Left colon (tissue), 2 donors: Measurements from ENCODE around the gene SMCO2. TPM values are rescaled to one million over a fixed set of nuclear protein-coding genes. Genes with fewer than 3 reads are reported as not detected.
A peak's percentile ranks its signal among the peaks of the same experiment; 100 is the strongest.
"Not testable (repeated sequence)": the region's sequence is repeated elsewhere in the genome, so short reads cannot be mapped to it uniquely, and the experiment has no call there.

Experiments used
- ATAC-seq: fragments of 200-7000 bp; cut with Tn5 transposase; one replicate; pipeline ENCODE4 v1.9.1; 2020; ENCODE audit warnings: mild to moderate bottlenecking, moderate library complexity
- DNase-seq, 2 donors: peaks; one replicate each; pipeline ENCODE4 v3.0.0-alpha.2; 2020
- intact Hi-C, 2 donors: fragments of 100-400 bp; cut with DNase I in 1 of 2; cut with micrococcal nuclease in 1 of 2; formaldehyde crosslinking; loops; one replicate each; pipeline versions ENCODE4 v1.11.2 to v1.14.0; 2022; cut with DNase I, micrococcal nuclease
- total RNA-seq, 2 donors: library from RNA; stranded (reverse); fragmentation: NEBNext Ultra II Directional; extraction: Animal tissue kit (Norgen Biotek cat#: 25700); gene quantifications; one replicate each; pipeline ENCODE4 v1.2.1, GENCODE V29; 2021
- donor health status: DM: no; HTN: no; CAD: no.
- donor health status: DM: yes; HTN: yes; CAD: no.

The SMCO2 gene
- total RNA-seq, 2 donors from 2014 or later = not detected

DNA sequence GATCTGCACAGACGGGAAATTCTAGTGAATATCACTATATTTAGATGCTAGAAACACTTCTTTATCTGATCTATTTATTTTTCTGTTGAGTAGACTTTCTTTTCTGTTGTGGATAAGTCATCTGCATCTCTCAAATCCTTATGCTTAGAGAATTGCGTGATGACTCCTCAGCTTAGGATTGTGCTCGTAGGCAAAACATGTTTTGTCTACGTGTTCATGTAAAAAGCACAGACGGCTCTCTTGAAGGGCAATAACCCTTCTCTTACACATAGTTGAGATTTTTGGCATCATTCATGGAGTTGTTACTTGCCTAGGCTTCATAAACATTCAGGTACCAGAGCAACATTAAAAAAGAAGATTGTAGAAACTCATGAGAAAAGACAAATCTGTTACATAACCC is 96.1 kb downstream of the SMCO2 start:
- DNase-seq (no peak), ATAC-seq (no peak)
- intact Hi-C loops = no loop called here

DNA sequence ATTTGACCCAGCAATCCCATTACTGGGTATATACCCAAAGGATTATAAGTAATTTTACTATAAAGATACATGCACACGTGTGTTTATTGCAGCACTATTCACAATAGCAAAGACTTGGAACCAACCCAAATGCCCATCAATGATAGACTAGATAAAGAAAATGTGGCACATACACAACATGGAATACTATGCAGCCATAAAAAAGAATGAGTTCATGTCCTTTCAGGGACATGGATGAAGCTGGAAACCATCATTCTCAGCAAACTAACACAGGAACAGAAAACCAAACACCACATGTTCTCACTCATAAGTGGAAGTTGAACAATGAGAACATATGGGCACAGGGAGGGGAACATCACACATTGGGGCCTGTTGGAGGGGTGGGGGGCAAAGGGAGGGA is 98.3 kb downstream of the SMCO2 start:
- DNase-seq, ATAC-seq, intact Hi-C loops: not testable (repeated sequence)

DNA sequence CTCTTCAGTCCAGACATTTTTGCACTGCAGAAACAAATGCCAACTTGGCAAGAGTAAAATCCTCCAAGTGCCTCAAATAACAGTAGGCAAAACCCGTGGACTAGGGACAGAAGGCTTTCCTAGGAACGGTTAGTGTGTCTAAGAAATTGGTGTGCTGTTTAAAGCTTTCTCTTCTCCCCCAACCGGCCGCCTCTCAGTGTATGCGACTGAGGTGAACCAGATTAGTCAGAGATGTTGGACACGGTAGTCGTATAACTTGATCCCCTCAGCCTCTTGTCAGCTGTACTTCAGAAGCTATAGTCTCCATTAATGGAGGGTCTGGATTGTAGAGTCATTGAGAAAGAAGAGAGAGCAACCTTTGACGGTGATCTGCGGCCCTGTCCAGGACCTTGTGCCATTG is 99.1 kb downstream of the SMCO2 start:
- intact Hi-C loops = no loop called here
- DNase-seq = no peak
- ATAC-seq = no peak

DNA sequence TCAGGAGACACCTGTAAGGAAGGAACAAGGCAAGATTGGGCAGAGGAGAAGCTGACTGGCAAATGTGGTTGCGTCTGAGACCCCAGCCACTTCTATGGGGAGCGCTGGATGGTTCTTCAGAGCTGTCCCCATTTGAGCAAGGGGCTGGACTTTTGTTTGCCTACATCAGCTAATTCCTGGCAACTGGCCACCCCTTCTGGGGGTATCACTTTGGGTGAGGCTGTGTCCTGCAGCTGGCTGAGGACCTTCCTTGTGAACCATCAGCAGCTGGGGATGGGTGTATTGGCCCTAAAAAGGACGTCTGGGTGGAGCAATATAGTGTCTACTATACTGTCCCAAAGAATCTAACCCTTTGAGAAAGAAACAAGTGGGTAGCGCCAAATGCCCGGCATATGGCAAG is 101.1 kb downstream of the SMCO2 start:
- DNase-seq (no peak), ATAC-seq (no peak)
- intact Hi-C loops = no loop called here

DNA sequence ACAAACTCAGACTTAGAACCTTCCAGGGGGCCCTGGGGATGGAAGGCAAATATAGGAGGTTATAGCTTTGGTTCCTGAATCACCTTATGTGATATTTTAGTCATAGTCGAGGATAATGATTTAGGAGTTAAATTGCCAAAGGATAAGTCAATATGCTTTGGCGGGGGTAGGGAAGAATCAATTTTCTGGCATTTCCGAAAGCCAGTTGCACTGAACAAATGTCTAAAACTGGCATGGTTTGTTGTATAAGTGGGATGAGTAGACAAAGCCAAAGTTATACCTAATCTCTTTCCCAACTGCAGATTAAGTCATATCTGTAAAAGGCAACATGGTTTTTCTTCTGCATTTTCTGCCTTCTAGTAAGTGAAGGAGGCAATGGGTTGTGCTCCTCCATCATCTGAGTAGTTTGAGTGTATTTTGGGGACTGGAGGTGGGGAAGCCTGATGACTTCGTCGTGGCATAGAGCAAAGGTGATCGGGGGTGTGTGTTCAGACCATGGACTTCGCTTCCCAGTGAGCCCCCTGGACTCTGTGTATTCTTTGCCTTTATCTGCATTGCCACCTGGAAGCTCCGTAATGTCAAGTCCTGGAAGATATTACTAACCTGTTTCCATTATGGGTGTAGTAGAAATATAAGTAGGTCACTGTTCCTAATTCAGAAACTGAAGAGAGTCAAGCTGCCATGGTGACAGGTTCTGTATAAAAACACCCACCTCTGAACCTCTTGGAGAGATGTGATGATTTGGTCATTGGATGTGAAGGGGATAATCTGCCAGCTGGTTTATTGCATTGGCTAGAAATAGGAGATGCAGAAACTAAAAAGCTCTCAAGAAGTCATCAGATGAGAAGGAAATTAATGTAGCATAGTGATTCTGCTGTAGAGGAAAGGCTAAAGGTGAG is 102.0 kb downstream of the SMCO2 start:
- intact Hi-C loops = no loop called here
- ATAC-seq (no peak), DNase-seq (no peak)

DNA sequence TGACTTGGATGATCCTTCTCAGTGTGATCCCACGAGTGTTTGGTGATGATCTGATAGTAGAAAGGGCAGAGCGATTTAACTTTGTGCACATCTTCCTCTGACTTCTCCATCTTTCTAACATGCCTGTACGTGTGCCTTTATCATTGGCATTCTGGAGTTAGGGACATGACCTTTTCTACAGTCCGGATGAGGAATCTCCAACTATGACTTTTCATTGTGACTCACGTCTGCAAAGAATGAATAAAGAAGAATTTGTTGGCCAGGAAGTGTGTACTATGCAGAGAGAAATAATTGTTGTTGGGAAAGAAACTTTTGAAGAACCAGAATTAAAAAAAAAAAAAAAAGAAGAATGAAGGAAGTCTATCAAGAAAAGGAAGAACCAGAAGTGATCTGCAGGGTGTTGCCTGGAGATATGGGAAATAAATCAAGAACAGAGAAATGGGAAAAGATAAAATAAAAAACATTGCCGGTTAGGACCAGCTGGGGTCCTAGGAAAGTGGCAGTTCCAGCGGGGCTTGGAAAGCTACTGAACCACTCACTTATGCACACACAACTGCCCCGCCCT is 102.8 kb downstream of the SMCO2 start:
- DNase-seq (no peak), ATAC-seq (peak; percentile 9)
- intact Hi-C loops = no loop called here

DNA sequence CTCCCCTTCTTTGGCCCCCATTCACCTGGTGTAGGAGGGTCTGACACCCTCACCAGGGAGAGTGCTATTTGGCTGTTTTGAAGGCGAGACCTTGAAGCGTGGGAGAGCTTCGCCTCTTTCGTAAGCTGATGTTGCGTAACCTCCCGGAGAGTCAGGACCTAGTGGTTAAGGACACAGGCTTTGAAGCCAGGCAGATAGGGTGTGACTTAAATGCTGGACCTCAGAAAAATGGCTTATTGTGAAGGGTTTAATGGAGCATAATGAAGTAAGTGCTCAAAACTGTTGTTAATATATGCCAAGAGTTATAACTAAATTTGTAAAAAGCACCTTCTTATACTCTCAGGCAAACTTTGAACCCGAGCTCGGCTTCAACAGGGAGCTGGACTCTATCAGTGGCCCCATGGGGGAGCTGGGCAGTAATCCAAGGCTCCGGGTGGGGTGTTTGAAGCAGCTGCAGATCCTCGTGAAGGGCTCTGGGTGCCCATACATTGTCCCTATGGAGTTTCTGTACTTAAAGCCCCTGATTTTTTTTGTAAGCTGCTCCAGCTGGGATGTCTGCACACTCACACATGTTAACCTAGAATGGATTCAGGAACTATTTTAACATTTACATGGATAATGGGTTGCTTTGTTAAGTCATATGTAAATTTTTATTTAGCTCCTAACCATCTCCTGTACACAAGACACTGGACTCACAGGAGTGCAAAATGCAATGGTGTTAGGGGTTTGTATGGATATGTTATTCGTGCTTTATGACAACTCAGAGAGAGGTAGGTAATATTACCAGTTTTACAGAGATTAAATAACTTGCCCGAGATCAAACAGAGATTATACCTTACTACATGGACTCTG is 103.5 kb downstream of the SMCO2 start:
- ATAC-seq (peak; percentile 92), DNase-seq (peak; percentile 45 to 74)
- intact Hi-C loops = no loop called here

DNA sequence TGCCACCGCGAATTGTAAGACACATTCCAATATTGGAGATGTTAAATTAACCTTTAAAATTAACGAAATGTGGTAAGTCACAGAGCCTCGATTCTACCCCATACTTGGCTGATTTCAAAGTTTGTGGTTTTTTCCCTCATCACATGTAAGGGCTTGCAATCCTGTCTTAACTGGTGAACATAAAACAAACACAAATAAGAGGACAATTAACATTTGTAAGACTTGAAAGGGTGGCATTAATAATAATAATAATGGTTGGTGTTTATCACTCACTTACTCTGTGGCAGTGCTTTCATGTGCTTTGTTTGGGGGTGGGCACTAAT is 104.1 kb downstream of the SMCO2 start:
- intact Hi-C loops = no loop called here

DNA sequence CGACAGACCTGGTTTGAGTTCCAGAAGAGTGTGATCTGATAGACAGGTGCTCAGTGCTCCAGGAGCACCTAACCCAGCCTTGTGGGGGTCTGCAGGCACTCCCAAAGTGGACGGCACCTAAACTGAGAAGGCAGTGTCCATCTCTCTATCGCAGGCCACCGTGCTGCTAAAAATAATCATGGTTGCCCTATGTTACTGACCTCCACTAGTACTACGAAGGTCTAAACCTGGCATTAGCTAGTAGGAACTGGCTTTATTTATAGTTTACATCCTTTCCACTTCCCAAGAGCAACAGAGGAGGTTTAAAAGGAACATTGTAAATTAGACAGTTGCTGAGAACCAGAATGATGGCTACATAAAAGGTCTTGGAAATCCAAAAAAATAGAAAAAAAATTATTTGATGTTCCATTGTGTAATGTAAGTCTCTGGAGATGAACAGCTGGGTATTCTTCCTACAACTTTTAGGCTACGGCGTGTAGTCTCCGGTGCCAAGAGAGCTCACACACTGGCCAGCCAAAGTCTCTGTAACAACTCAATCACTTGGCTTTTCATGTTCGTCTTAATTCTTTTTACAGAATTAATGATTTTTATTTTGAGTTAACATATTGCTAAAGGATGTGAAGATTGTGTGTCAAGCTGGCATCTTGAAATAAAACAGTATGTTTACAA is 104.8 kb downstream of the SMCO2 start:
- intact Hi-C loops = no loop called here
- ATAC-seq (no peak), DNase-seq (no peak)

More for the DNA sequence above, 104.1 kb downstream of the SMCO2 start:
- ATAC-seq (no peak), DNase-seq (no peak)

Other genes starting within 250 kb of the SMCO2 start
- 10 to 100 TPM; 34.2 to 67.7 TPM for gene STK38L, start 202.4 kb upstream of the SMCO2 start, total RNA-seq
- 1 to 10 TPM; 3.6 to 4.3 TPM for gene BMAL2, start 113.9 kb upstream of the SMCO2 start, total RNA-seq
- gene PPFIBP1, start 77.5 kb downstream of the SMCO2 start, total RNA-seq = 10 to 100 TPM; 40.9 to 43.1 TPM
- gene REP15, start 249.7 kb downstream of the SMCO2 start, total RNA-seq = 10 to 100 TPM; 53.9 to 59.1 TPM